Measurements from ENCODE around the gene FOXN3. TPM values are rescaled to one million over a fixed set of nuclear protein-coding genes. Genes with fewer than 3 reads are reported as not detected.
A peak's percentile ranks its signal among the peaks of the same experiment; 100 is the strongest.

The FOXN3 gene
- total RNA-seq, 6 experiments from 2014 or later: 41.5 to 74.2 (median 55.8) TPM

- no peaks in the 10 kb centered on the region for H3K36me3 ChIP-seq
- no peaks in the 10 kb centered on the region for H3K4me1 ChIP-seq
- ATAC-seq: peak in 1 of 4 donors; percentile 35
- no peak overlapping the region for H3K4me3 ChIP-seq
- no peak overlapping the region for H3K27ac ChIP-seq
- TF ChIP-seq CTCF (IDR thresholded peaks at IDR 0.05): peak in 3 of 4 donors; percentile 17 to 29 (median 26)
- TF ChIP-seq POLR2A (IDR thresholded peaks at IDR 0.05): no peak
- WGBS (ENCODE audit: insufficient coverage, low coverage, low lambda C conversion rate, missing lambda C conversion rate): 76% methylated on average over 6 of the region's 7 CpGs
- intact Hi-C loops (cut with DNase I): no loop called here
- no peaks in the 10 kb centered on the region for H3K27me3 ChIP-seq
- no peaks in the 10 kb centered on the region for H3K9me3 ChIP-seq
- no peak for DNase-seq
These were observed 179.0 kb downstream of the FOXN3 start for GRCh38 chr14:89237921-89238529.

- TF ChIP-seq CTCF (IDR thresholded peaks at IDR 0.05) (no peak), POLR2A (IDR thresholded peaks at IDR 0.05) (no peak)
- Histone ChIP-seq H3K9me3 (no peaks in the 10 kb centered on the region), H3K4me1 (peaks cover 0 to 4% (median 0%) of the 10 kb centered on the region in 4 donors), H3K36me3 (no peaks in the 10 kb centered on the region), H3K27ac (no peak overlapping the region), H3K27me3 (no peaks in the 10 kb centered on the region), H3K4me3 (no peak overlapping the region)
- ATAC-seq: no peak
- intact Hi-C loops (cut with DNase I): no loop called here
- DNase-seq: no peak
These were observed 180.2 kb downstream of the FOXN3 start for GRCh38 chr14:89236851-89237250.

- H3K4me3 ChIP-seq: no peak overlapping the region
- no peaks in the 10 kb centered on the region for H3K9me3 ChIP-seq
- WGBS (ENCODE audit: insufficient coverage, low coverage, low lambda C conversion rate, missing lambda C conversion rate): 100% methylated on average over 2 of the region's 2 CpGs
- intact Hi-C loops (cut with DNase I): no loop called here
- no peak for ATAC-seq
- H3K27me3 ChIP-seq: no peaks in the 10 kb centered on the region
- H3K27ac ChIP-seq: no peak overlapping the region
- no peak for DNase-seq
- no peaks in the 10 kb centered on the region for H3K36me3 ChIP-seq
- H3K4me1 ChIP-seq: peaks cover 0 to 19% (median 0%) of the 10 kb centered on the region in 4 donors
- TF ChIP-seq CTCF (IDR thresholded peaks at IDR 0.05) (no peak), POLR2A (IDR thresholded peaks at IDR 0.05) (no peak)
These were observed 183.8 kb downstream of the FOXN3 start for GRCh38 chr14:89233184-89233583.

- Histone ChIP-seq H3K4me3 (no peak overlapping the region), H3K9me3 (no peaks in the 10 kb centered on the region), H3K27ac (no peak overlapping the region), H3K4me1 (peaks cover 0 to 19% (median 0%) of the 10 kb centered on the region in 4 donors), H3K27me3 (no peaks in the 10 kb centered on the region), H3K36me3 (no peaks in the 10 kb centered on the region)
- DNase-seq (no peak), ATAC-seq (peak; percentile 8 to 50 (median 41))
- intact Hi-C loops (cut with DNase I): no loop called here
- WGBS (ENCODE audit: insufficient coverage, low coverage, low lambda C conversion rate, missing lambda C conversion rate): 47% methylated on average over 15 of the region's 18 CpGs
- no peak for TF ChIP-seq CTCF (IDR thresholded peaks at IDR 0.05)
- TF ChIP-seq POLR2A (IDR thresholded peaks at IDR 0.05): no peak
These were observed 184.6 kb downstream of the FOXN3 start for GRCh38 chr14:89232265-89233070.
